ENCODE measurements around the gene MPIG6B.
A peak's percentile ranks its signal among the peaks of the same experiment; 100 is the strongest.
"Not testable (repeated sequence)": the region's sequence is repeated elsewhere in the genome, so short reads cannot be mapped to it uniquely, and the experiment has no call there.

The MPIG6B gene

GRCh38 chr6:31701666-31702404 lies 21.3 kb upstream of the MPIG6B start:
- no peak for DNase-seq

GRCh38 chr6:31702405-31702818 lies 20.8 kb upstream of the MPIG6B start:
- DNase-seq, result peak; percentile 16 to 18

GRCh38 chr6:31702819-31703716 lies 20.1 kb upstream of the MPIG6B start, which contains the start of gene ABHD16A:
ABHD16A (minus strand) TSS chr6:31703324; CDS start chr6:31703281, 43 bp downstream.
- peak; percentile 94 to 97 for DNase-seq

DNA sequence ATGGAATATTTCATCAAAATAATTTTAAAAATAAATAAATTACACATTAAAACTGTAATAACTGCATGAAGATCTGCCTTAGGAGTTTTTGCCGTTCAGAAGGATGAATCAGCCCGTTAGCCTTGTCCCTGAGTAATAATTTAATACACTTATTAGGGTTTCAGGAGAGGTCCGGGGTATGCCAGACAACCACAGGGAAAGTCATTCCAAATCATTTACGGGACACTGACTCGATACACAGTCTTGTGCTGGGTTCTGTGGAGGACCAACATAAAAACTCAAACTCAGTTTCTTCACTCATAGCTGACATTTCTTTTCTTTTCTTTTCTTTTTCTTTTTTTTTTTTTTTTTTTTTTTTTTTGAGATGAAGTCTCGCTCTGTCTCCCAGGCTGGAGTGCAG lies 17.2 kb upstream of the MPIG6B start:
- DNase-seq, result no peak

DNA sequence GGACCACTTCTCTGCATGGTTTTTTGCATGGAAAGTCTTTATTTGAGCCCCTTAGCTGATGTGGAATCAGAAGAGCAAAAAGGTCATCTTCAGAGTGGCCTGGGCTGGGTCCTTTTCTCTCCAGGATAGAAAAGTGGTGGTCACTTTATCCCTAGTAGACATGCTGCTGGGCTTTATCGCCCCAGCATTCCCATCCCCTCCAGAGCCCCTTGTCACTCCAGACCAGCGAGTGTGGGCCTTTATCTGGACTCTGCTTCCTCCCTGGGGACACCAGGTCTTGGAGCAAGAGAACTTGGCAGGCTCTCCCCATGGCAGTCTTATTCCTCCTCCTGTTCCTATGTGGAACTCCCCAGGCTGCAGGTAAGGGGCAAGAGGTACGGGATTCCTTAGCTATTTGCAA lies 16.6 kb upstream of the MPIG6B start, which contains the start of gene LY6G6F:
Gene LY6G6F, plus strand, starts transcription at position 268 of the 400 bp plus-strand sequence. Its CDS starts 41 bp downstream, at position 309.
- no peak for DNase-seq

DNA sequence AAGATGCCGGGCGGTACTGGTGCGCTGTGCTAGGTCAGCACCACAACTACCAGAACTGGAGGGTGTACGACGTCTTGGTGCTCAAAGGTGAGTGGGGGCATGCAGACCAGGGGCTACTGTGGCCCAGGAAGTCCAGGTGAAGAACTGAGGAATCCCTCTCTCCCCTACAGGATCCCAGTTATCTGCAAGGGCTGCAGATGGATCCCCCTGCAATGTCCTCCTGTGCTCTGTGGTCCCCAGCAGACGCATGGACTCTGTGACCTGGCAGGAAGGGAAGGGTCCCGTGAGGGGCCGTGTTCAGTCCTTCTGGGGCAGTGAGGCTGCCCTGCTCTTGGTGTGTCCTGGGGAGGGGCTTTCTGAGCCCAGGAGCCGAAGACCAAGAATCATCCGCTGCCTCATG lies 15.5 kb upstream of the MPIG6B start:
- DNase-seq, result no peak

- no peak for DNase-seq
Measured at GRCh38 chr6:31708224-31708623, 14.9 kb upstream of the MPIG6B start.

GRCh38 chr6:31709157-31709556 lies 14.0 kb upstream of the MPIG6B start:
- DNase-seq, result not testable (repeated sequence)

DNA sequence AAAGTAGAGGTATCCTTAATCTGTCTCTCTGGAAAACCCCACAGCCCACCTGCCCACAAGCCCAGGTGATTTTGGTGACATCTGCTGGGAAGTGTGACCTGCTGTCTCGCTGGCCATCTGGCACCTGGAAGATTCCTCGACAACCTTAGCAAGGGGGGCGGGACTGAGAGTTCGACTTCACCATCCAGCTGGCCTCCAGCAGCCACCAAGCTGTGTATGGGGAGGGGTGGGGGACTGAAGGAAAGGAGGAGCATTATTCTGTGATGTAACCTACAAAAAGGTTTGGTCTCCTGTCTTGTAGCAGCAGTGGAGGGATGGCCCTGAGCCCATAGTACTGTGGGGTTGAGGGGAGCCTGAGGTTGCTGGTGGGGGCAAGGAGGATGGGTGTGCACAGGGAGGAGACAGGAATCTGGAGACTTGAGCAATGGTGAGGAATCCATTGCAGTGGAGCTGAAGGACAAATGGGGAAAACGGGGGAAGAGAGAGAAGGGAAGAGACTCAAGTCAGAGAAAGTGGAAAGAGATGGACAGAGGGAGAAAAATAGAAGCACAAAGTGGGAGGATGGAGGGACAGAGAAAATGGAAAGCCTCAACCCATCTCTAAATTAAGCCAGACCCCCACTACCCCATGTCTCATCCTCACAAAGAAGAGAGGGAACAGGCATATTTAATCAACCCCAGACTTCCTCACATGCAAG lies 12.5 kb upstream of the MPIG6B start:
- no peak for DNase-seq

DNA sequence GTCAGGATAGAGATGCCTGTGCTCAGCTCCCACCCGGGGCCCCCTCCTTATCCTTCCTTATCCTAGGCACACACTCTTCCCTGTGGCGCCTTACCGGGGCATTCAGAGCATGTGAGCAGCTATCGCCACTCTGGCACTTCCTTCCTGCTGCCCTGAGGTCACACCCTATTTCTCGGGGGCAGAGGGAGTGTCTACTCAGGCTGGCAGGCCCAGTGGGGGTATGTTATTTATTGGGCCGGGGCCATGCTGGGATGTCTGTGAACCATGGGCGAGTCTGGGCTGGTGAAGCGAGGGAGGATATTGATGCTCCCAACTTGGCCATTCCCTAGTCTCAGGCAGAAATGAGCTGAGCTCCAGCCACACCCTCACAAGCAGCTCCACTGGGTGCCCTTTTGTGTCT lies 11.9 kb upstream of the MPIG6B start:
- DNase-seq, result no peak

DNA sequence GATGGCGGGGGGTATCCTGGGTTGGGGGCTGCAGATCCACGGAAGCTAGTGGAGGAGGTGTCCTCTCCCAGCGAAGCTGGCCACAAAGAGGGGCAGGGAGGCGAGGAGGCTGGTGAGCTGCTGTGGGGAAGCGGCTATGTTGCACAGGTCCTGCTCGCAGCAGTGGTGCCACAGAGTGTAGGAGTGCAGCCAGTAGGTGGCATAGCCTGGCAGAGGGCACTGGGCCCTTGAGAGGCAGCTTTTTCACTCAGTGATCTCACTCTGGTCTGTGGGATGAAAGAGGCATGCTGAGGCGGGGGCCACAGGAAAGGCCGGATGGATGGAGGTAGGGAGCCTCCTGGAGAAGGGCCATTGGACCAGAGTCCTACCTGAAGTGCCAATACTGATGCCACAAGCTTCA lies 10.9 kb upstream of the MPIG6B start:
- no peak for DNase-seq

DNA sequence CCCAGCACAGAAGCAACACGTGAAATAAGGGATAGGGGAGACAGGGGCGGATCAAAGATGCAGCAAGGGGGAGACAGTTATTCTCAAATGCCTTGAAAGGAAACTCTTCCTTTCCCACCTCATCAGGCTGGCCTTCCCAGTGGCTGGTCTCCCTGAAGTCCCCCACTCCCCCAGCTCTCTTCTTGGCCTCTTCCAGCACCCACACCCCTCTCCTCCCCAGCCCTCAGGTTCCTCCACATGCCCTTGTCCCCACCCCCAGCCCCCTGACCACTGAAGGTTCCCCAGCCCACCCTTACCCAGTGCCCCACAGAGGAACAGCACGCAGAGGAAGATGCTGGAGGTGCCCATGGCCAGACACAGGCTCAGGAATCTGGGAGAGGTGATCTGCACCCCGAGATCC lies 9.7 kb upstream of the MPIG6B start:
- no peak for DNase-seq

DNA sequence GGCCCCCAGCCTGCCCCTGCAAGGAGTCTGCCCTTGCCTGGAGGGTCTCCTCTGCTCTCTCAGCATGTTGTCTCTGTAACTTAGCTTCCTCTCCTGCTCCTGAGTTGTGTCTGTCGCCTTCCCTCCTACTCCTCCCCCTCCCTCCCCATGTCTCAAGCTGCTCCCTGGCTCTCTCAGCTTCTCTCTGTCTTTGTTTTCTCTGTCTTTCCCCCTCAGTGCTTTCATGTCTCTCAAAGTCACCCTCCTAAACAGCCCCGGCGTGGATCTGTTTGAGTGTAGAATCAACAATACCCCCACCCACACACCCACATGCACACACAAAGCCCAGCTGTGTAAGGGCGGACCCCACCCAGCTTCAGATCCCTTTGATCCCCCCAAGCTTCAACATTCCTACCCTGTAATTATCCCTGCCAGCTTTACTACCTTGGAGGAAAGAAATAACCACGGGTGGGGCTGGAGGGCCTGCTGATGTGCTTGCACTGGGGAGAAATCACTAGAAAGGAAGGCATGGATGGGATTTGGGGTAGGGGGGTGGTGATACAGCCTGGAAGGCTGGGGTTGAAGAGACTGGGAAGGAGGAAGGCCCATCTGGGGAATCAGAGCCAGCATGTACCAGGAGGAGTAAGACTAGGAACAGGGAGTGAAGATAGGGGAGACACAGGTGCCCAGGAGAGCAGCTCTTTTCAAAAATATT lies 9.0 kb upstream of the MPIG6B start:
- DNase-seq, result no peak

GRCh38 chr6:31715022-31715958 lies 7.9 kb upstream of the MPIG6B start, which contains the start of gene LY6G6D:
LY6G6D (plus strand) TSS chr6:31715348; CDS start chr6:31715356, 8 bp downstream.
- no peak for DNase-seq

DNA sequence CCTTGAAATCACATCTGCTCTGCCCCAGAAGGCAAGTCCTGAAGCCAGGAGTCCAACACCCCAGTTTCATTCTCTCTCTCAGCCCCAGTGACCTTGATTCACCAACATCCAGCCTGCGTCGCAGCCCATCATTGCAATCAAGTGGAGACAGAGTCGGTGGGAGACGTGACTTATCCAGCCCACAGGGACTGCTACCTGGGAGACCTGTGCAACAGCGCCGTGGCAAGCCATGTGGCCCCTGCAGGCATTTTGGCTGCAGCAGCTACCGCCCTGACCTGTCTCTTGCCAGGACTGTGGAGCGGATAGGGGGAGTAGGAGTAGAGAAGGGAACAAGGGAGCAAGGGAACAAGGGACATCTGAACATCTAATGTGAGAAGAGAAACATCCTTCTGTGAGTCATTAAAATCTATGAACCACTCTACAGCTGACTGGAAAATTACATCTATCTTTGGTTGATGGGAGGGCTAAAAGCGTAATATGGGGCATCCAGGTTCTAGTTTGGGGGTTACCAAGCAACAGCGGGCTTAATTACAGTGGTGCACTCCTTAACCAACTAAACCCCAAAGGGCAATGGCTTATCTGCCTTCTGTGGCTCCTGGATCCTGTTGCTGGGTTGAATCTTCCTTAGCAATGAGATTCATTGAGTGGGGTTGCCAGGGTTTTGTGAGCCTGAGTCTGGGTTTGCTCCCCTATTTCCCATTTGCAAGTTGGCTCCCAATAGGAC lies 5.5 kb upstream of the MPIG6B start:
- DNase-seq, result no peak

GRCh38 chr6:31718265-31718664 lies 4.9 kb upstream of the MPIG6B start:
- DNase-seq, result no peak

DNA sequence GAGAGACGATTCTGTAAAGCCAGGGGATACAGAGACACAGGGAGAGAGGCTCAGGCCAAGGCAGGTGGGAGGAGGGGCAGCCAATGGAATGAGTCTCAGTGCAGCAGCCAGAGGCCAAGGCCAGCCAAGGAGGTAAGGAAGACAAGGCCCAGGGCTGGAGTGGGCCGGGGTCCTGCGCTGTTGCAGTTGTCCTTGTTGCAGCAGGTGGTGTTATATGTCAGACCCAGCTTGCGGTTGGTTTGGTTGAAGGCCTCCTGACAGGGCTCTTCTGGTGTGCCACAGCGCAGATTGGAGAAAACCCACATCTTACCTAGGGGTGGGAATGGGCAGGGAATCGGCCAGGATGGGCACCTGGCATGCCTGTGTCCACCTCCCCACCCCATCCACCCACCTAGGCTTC lies 4.2 kb upstream of the MPIG6B start:
- no peak for DNase-seq

- no peak for DNase-seq
Measured at GRCh38 chr6:31720196-31720770, 2.9 kb upstream of the MPIG6B start.

GRCh38 chr6:31721351-31722020 lies 1.7 kb upstream of the MPIG6B start, which contains the start of gene LY6G6C:
LY6G6C (minus strand) TSS chr6:31721746; CDS start chr6:31721679, 67 bp downstream.
- no peak for DNase-seq

Measured in stimulated activated CD4-positive, alpha-beta T cell treated with anti-CD3 and anti-CD28 coated beads, Interleukin-4, amount 100 ng/mL, for 4 hours (primary cell).